ENCODE results near the gene TAS2R31.

TAS2R31 gene

GRCh38 chr12:10994307-10994706 is 36.9 kb downstream of the TAS2R31 start:
- DNase-seq: no peak

GRCh38 chr12:10989107-10989506 is 42.1 kb downstream of the TAS2R31 start:
- DNase-seq: no peak

- DNase-seq: no peak
These were observed 44.4 kb downstream of the TAS2R31 start, which contains the start of gene TAS2R50 for GRCh38 chr12:10986812-10987211. TSS of gene TAS2R50 (minus strand) at chr12:10986912. CDS start at chr12:10986860, 52 bp downstream.

GRCh38 chr12:10982244-10982643 is 49.0 kb downstream of the TAS2R31 start:
- no peak for DNase-seq
